ENCODE measurements around the gene OR8S1.

OR8S1 gene, protein sequence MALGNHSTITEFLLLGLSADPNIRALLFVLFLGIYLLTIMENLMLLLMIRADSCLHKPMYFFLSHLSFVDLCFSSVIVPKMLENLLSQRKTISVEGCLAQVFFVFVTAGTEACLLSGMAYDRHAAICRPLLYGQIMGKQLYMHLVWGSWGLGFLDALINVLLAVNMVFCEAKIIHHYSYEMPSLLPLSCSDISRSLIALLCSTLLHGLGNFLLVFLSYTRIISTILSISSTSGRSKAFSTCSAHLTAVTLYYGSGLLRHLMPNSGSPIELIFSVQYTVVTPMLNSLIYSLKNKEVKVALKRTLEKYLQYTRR

DNA sequence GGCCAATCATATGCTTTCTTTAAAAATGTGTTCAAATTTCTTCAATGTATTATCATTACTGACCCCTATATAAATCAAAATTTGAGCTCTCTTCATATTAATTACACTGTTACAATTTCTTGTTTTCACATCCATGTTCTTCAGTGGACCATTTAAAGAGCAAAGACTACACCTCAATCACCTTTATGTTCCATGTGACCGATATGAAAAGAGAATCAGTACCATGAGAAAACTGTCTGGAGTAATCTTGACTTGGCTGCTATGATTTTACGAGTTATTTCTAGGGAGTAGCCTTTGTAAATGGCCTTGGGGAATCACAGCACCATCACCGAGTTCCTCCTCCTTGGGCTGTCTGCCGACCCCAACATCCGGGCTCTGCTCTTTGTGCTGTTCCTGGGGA is at the start of gene OR8S1:
TSS of gene OR8S1 (plus strand) at position 301 of the 400 bp plus-strand sequence. CDS start at position 301, 0 bp downstream.
- no peak within 1 kb of the TSS for H3K27ac ChIP-seq (ENCODE audit: low read depth, low read length)
- H3K9me2 ChIP-seq (replicated peaks; ENCODE audit: insufficient read depth, low read length), result no peaks in the 10 kb centered on the region
- no peak within 1 kb of the TSS for H3K4me3 ChIP-seq (ENCODE audit: insufficient read depth, low read length, poor library complexity, severe bottlenecking)
- H3K36me3 ChIP-seq (ENCODE audit: low read length), result no peaks in the 10 kb centered on the region
- H3K9me3 ChIP-seq (ENCODE audit: insufficient read depth, low read length), result no peaks in the 10 kb centered on the region
- H3K79me2 ChIP-seq (ENCODE audit: insufficient read depth, low read length), result no peaks in the 10 kb centered on the region
- no peaks in the 10 kb centered on the region for H3K27me3 ChIP-seq (ENCODE audit: low read length)
- no peak within 1 kb of the TSS for H3K9ac ChIP-seq (ENCODE audit: low read length)
- no peak within 1 kb of the TSS for H3K4me2 ChIP-seq (ENCODE audit: low read depth, low read length, poor library complexity, severe bottlenecking)
- H3F3A ChIP-seq (ENCODE audit: insufficient read depth), result no peaks in the 10 kb centered on the region
- H2AFZ ChIP-seq (ENCODE audit: low read depth, low read length, severe bottlenecking), result no peak within 1 kb of the TSS
- TF ChIP-seq EZH2phosphoT487 (conservative IDR thresholded peaks at IDR 0.05; ENCODE audit: low read length), result no peak
- TF ChIP-seq, protein P1, sequence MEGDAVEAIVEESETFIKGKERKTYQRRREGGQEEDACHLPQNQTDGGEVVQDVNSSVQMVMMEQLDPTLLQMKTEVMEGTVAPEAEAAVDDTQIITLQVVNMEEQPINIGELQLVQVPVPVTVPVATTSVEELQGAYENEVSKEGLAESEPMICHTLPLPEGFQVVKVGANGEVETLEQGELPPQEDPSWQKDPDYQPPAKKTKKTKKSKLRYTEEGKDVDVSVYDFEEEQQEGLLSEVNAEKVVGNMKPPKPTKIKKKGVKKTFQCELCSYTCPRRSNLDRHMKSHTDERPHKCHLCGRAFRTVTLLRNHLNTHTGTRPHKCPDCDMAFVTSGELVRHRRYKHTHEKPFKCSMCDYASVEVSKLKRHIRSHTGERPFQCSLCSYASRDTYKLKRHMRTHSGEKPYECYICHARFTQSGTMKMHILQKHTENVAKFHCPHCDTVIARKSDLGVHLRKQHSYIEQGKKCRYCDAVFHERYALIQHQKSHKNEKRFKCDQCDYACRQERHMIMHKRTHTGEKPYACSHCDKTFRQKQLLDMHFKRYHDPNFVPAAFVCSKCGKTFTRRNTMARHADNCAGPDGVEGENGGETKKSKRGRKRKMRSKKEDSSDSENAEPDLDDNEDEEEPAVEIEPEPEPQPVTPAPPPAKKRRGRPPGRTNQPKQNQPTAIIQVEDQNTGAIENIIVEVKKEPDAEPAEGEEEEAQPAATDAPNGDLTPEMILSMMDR (IDR thresholded peaks at IDR 0.05; ENCODE audit: insufficient read depth, low read length, poor library complexity, severe bottlenecking), result no peak
- no peaks in the 10 kb centered on the region for H4K20me1 ChIP-seq (ENCODE audit: low read depth, low read length)

DNA sequence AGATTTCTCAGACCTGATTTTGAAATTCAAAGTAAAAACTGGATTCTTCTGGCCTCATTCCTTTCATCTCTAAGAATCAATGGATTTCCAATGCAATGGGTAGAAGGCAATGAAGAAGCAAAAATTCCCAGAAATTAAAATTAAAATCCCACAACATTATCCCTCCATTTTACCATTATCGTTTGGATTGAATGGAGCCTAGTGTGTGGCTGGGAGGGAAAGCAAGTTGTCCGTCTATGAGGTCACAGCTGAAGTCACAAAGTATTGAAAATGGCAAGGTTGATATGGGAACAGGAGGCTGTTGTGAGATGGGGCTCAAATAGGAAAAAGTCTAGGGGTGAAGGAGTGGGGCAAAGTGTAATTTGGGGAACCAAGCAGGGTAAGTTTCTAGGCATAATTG is 43.2 kb upstream of the OR8S1 start, which contains the start of gene C12orf54:
TSS of gene C12orf54 (plus strand) at position 301 of the 400 bp plus-strand sequence. CDS start 799 bp downstream, outside the sequence.
- no peaks in the 10 kb centered on the region for H3K9me3 ChIP-seq (ENCODE audit: insufficient read depth, low read length)
- no peaks in the 10 kb centered on the region for H3F3A ChIP-seq (ENCODE audit: insufficient read depth)
- no peaks in the 10 kb centered on the region for H3K9me2 ChIP-seq (replicated peaks; ENCODE audit: insufficient read depth, low read length)
- no peaks in the 10 kb centered on the region for H3K79me2 ChIP-seq (ENCODE audit: insufficient read depth, low read length)
- no peak within 1 kb of the TSS for H3K9ac ChIP-seq (ENCODE audit: low read length)
- H3K4me2 ChIP-seq (ENCODE audit: low read depth, low read length, poor library complexity, severe bottlenecking), result no peak within 1 kb of the TSS
- H2AFZ ChIP-seq (ENCODE audit: low read depth, low read length, severe bottlenecking), result no peak within 1 kb of the TSS
- H4K20me1 ChIP-seq (ENCODE audit: low read depth, low read length), result no peaks in the 10 kb centered on the region
- H3K36me3 ChIP-seq (ENCODE audit: low read length), result no peaks in the 10 kb centered on the region
- no peak within 1 kb of the TSS for H3K4me3 ChIP-seq (ENCODE audit: insufficient read depth, low read length, poor library complexity, severe bottlenecking)
- TF ChIP-seq, protein P1 (IDR thresholded peaks at IDR 0.05; ENCODE audit: insufficient read depth, low read length, poor library complexity, severe bottlenecking), result no peak
- TF ChIP-seq EZH2phosphoT487 (conservative IDR thresholded peaks at IDR 0.05; ENCODE audit: low read length), result no peak
- no peak within 1 kb of the TSS for H3K27ac ChIP-seq (ENCODE audit: low read depth, low read length)
- no peaks in the 10 kb centered on the region; the same call in 1 of the 2 replicates for H3K27me3 ChIP-seq (ENCODE audit: low read length)

DNA sequence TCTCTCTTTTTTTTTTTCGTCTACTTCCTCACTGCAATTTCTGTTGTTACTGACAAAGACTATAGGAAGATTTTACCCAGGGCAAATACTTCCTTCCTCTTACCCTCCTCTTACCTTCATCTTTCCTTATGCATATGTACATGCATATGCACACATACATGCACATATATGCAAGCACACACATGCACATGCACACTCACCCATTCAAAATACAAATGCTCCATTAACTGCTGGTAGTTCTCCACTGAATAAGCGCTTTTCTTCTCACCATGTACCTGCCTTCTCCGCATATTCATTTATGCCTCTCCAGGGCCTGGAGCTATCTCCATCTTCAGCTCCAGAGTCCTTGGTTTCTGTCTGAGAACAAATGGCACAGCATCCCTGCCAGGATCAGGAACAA is 42.5 kb upstream of the OR8S1 start:
- no peaks in the 10 kb centered on the region for H3K79me2 ChIP-seq (ENCODE audit: insufficient read depth, low read length)
- H3K4me2 ChIP-seq (ENCODE audit: low read depth, low read length, poor library complexity, severe bottlenecking), result no peak overlapping the region
- H3K9me3 ChIP-seq (ENCODE audit: insufficient read depth, low read length), result no peaks in the 10 kb centered on the region
- H4K20me1 ChIP-seq (ENCODE audit: low read depth, low read length), result no peaks in the 10 kb centered on the region
- TF ChIP-seq, protein P1 (IDR thresholded peaks at IDR 0.05; ENCODE audit: insufficient read depth, low read length, poor library complexity, severe bottlenecking), result no peak
- TF ChIP-seq EZH2phosphoT487 (conservative IDR thresholded peaks at IDR 0.05; ENCODE audit: low read length), result no peak
- H2AFZ ChIP-seq (ENCODE audit: low read depth, low read length, severe bottlenecking), result no peak overlapping the region
- H3K9ac ChIP-seq (ENCODE audit: low read length), result no peak overlapping the region
- no peak overlapping the region for H3K27ac ChIP-seq (ENCODE audit: low read depth, low read length)
- no peaks in the 10 kb centered on the region for H3K36me3 ChIP-seq (ENCODE audit: low read length)
- H3K9me2 ChIP-seq (replicated peaks; ENCODE audit: insufficient read depth, low read length), result no peaks in the 10 kb centered on the region
- no peaks in the 10 kb centered on the region for H3F3A ChIP-seq (ENCODE audit: insufficient read depth)
- H3K27me3 ChIP-seq (ENCODE audit: low read length), result no peaks in the 10 kb centered on the region; the same call in 1 of the 2 replicates
- no peak overlapping the region for H3K4me3 ChIP-seq (ENCODE audit: insufficient read depth, low read length, poor library complexity, severe bottlenecking)

All from SU-DHL-6 (cell line).